Lung (tissue), 12 donors: ENCODE data around the gene HERPUD2. TPM values are rescaled to one million over a fixed set of nuclear protein-coding genes. Genes with fewer than 3 reads are reported as not detected.
"Not testable (repeated sequence)": the region's sequence is repeated elsewhere in the genome, so short reads cannot be mapped to it uniquely, and the experiment has no call there.

Experiments
- ATAC-seq: fragments of 200-7000 bp; cut with Tn5 transposase; one replicate; pipeline ENCODE4 v1.9.1; 2020; ENCODE audit warnings: moderate number of reproducible peaks; ENCODE audit not compliant: insufficient read depth, low FRiP score
- DNase-seq, 3 donors: peaks; one replicate each; pipeline ENCODE4 v3.0.0-alpha.2; 2013 to 2017
- H3K27ac ChIP-seq, 2 donors: one replicate each; pipeline ENCODE4 v1.5.1; 2013; ENCODE audit warnings: mild to moderate bottlenecking in 2 of 2, moderate library complexity in 2 of 2, control low read depth in 1 of 2, inconsistent platforms in 1 of 2, low read depth in 1 of 2, low read length in 1 of 2
- H3K27me3 ChIP-seq, 3 donors: one replicate each; pipeline ENCODE4 v1.5.1; 2013; ENCODE audit warnings: low read length in 2 of 3; ENCODE audit not compliant: control insufficient read depth in 3 of 3, insufficient read depth in 3 of 3
- H3K36me3 ChIP-seq, 4 donors: one replicate each; pipeline ENCODE4 v1.5.1; 2013; ENCODE audit warnings: low read length in 4 of 4, mild to moderate bottlenecking in 1 of 4, moderate library complexity in 1 of 4; ENCODE audit not compliant: control insufficient read depth in 4 of 4, insufficient read depth in 4 of 4
- H3K4me1 ChIP-seq, 5 donors: one replicate each; pipeline ENCODE4 v1.5.1; 2013; ENCODE audit warnings: low read length in 5 of 5, mild to moderate bottlenecking in 2 of 5, moderate library complexity in 1 of 5; ENCODE audit not compliant: control insufficient read depth in 5 of 5, insufficient read depth in 5 of 5
- H3K4me3 ChIP-seq: one replicate; pipeline ENCODE4 v1.5.1; 2013; ENCODE audit warnings: mild to moderate bottlenecking, control low read depth, moderate library complexity
- H3K9ac ChIP-seq, 2 donors: one replicate each; pipeline ENCODE4 v1.5.1; 2013; ENCODE audit warnings: low read length in 2 of 2, control low read depth in 1 of 2; ENCODE audit not compliant: insufficient read depth in 1 of 2
- H3K9me3 ChIP-seq, 4 donors: one replicate each; pipeline ENCODE4 v1.5.1; 2013; ENCODE audit warnings: low read length in 3 of 4, mild to moderate bottlenecking in 1 of 4, moderate library complexity in 1 of 4; ENCODE audit not compliant: control insufficient read depth in 4 of 4, insufficient read depth in 3 of 4
- CTCF ChIP-seq: IDR thresholded peaks from 2 replicates; pipeline ENCODE4 v1.5.1; 2012; ENCODE audit warnings: mild to moderate bottlenecking; ENCODE audit errors: control extremely low read depth, extremely low read depth
- WGBS, 2 donors: extraction: QIAGEN DNeasy Blood & Tissue Kit; methylation state at CpG; one replicate each; pipeline ENCODE4 v1.1.7; 2013; 5-methylcytosine and 5-hydroxymethylcytosine counted together
- polyA plus RNA-seq, 2 donors: library from polyadenylated mRNA; stranded (reverse); fragments of 200-250 nt; gene quantifications; one replicate each; pipeline ENCODE4 v1.2.1, GENCODE V29; 2013
- total RNA-seq, 2 donors: library from RNA; depleted of rRNA in 1 of 2; stranded (reverse); fragments of >200 nt in 1 of 2; gene quantifications; one replicate each; pipeline ENCODE4 v1.2.1, GENCODE V29; 2014 to 2021
- donor health status: control.
- donor health status: control.
- donor health status: Bipolar disorder and iron deficiency.
- donor health status: healthy.
- donor health status: DM: yes; HTN: yes; CAD: no.

The HERPUD2 gene
- total and polyA plus RNA-seq, 4 donors = 10.4 to 32.2 (median 21.8) TPM

DNA sequence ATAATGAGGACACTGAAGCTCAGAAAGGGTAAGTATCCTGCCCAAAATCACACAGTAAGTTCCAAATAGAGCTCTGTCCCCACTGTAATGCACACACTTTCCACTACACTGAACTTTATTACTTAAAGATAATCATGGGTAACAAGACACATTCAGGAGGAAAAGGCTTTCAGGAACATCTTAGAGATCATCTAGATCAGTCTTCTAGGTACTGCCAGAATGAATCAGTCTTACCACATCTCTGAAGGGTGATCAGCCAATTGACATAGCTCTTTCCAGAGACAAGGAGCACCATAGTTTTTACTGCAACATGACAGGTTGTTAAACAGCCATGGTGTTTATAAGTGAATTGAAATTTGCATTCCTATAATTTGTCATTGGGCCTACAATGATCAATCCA, 5.4 kb upstream of the HERPUD2 start:
- H3K4me3 ChIP-seq = no peak overlapping the region
- H3K4me1 ChIP-seq = peaks cover 0 to 8% (median 3%) of the 10 kb centered on the region in 5 donors
- no peaks in the 10 kb centered on the region for H3K9me3 ChIP-seq
- no peak for DNase-seq
- H3K27me3 ChIP-seq = no peaks in the 10 kb centered on the region
- ATAC-seq = no peak
- no peak for TF ChIP-seq CTCF
- no peak overlapping the region for H3K9ac ChIP-seq
- no peak overlapping the region for H3K27ac ChIP-seq
- H3K36me3 ChIP-seq = peaks cover 0 to 6% (median 0%) of the 10 kb centered on the region in 4 donors

DNA sequence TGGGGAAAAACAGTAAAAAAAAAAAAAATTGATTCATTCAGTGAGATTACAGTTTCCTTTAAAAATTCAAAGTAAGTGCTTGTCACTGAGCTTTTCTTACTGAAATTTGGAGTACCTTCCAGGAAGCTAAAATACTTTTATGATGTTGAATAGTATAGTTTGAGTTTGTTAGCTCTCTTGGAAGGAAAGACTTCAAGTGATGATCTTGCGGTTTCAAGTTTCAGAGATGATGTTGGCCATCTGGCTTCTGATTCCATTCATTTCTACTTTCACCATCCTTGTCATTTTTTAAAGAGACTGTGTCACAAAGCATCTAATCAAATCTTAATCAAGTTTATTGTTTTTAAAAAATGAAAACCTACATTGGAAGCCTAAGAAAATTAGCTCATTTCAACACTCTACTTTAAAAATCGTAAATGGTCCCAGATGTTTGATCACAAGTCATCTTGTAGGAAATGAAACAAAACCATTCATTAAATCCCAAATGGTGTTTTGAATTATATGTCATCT, 4.9 kb upstream of the HERPUD2 start:
- 79 to 94% methylated on average over 2 of the region's 2 CpGs for WGBS, 2 donors
- Histone ChIP-seq H3K27me3 (no peaks in the 10 kb centered on the region), H3K9ac (no peak overlapping the region), H3K4me3 (no peak overlapping the region), H3K27ac (no peak overlapping the region), H3K9me3 (no peaks in the 10 kb centered on the region), H3K36me3 (peaks cover 0 to 6% (median 0%) of the 10 kb centered on the region in 4 donors), H3K4me1 (peaks cover 0 to 9% (median 3%) of the 10 kb centered on the region in 5 donors)
- ATAC-seq (no peak), DNase-seq (no peak)
- no peak for TF ChIP-seq CTCF

DNA sequence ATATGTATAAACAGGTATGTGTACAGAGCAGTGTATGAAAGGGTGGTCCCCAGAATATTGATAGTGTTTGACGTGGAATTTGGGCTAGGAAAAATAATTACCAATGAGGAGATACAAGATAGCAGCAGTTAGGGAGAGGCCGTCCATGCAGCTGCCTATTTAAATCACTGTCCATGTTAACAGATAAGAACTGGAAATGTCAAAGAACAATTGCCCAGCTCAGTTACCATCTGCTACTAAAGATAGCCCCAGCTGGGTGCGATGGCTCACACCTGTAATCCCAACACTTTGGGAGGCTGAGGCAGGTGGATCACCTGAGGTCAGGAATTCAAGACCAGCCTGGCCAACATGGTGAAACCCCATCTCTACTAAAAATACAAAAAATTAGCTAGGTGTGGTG, 3.4 kb upstream of the HERPUD2 start:
- not testable (repeated sequence) for H3K9ac ChIP-seq, H3K27ac ChIP-seq, H3K27me3 ChIP-seq, H3K36me3 ChIP-seq, DNase-seq, H3K4me3 ChIP-seq, H3K9me3 ChIP-seq, ATAC-seq
- H3K4me1 ChIP-seq = peaks cover 0 to 19% (median 3%) of the 10 kb centered on the region in 5 donors
- WGBS, 2 donors = 83 to 93% methylated on average over 3 of the region's 3 CpGs

- Histone ChIP-seq H3K4me1 (peaks cover 0 to 26% (median 7%) of the 10 kb centered on the region in 5 donors), H3K4me3 (no peak overlapping the region), H3K9ac (no peak overlapping the region), H3K27ac (no peak overlapping the region), H3K36me3 (peaks cover 0 to 6% (median 1%) of the 10 kb centered on the region in 4 donors), H3K27me3 (no peaks in the 10 kb centered on the region), H3K9me3 (no peaks in the 10 kb centered on the region)
- no peak for DNase-seq
- WGBS, 2 donors = 89 to 90% methylated on average over 10 of the region's 10 CpGs
- ATAC-seq = no peak
- TF ChIP-seq CTCF = no peak
Observed at GRCh38 chr7:35697414-35698175, 2.7 kb upstream of the HERPUD2 start.
